A549 (cell line): ENCODE results near the gene SYT13.

Source experiments
- CTCF ChIP-seq: fragments of >200 bp; sonication (Bioruptor Twin); formaldehyde crosslinking; IDR thresholded peaks from 3 replicates; pipeline ENCODE4 v1.5.1; 2016
- EP300 ChIP-seq, 2 experiments: fragments of >200 bp; sonication (Bioruptor Twin); formaldehyde crosslinking; IDR thresholded peaks; 2 replicates in 1 of 2; 3 replicates in 1 of 2; pipeline ENCODE4 v1.6.1; 2016 to 2017

GRCh38 chr11:45215098-45215865 lies 70.9 kb downstream of the SYT13 start:
- TF ChIP-seq EP300 (IDR thresholded peaks at IDR 0.05): no peak
- no peak for TF ChIP-seq CTCF
